Caco-2 (cell line): Measurements from ENCODE around the gene RCN2. TPM values are rescaled to one million over a fixed set of nuclear protein-coding genes. Genes with fewer than 3 reads are reported as not detected.

ENCODE experiments used
- BruUV-seq: library from RNA; stranded (reverse); fragments of 400-500 nt; replicated peaks from 2 replicates; lab custom pipeline; 2021; lab: Mats Ljungman, UMichigan
- CTCF ChIA-PET: fragments of 300-600 bp; sonication (Branson Sonifier 250); formaldehyde crosslinking; loops from one replicate; lab custom pipeline; 2022; ENCODE audit warnings: antibody characterized with exemption; lab: Charles Lee
- POLR2A ChIA-PET: fragments of 300-600 bp; sonication (Branson Sonifier 250); formaldehyde crosslinking; loops from one replicate; lab custom pipeline; 2022; ENCODE audit warnings: antibody characterized with exemption; lab: Charles Lee
- DNase-seq, 2 experiments: peaks; one replicate each; pipeline versions ENCODE4 v3.0.0 to v3.0.0-alpha.2; 2020 to 2022
- H3K27me3 ChIP-seq: replicated peaks from 2 replicates; pipeline ENCODE4 v1.6.0; 2011; ENCODE audit warnings: low read length; ENCODE audit not compliant: control insufficient read depth, insufficient read depth
- H3K36me3 ChIP-seq: 2 replicates; pipeline ENCODE4 v1.5.1; 2011; ENCODE audit warnings: low read length; ENCODE audit not compliant: control insufficient read depth, insufficient read depth
- H3K4me1 ChIP-seq: fragments of 250-450 bp; sonication (Bioruptor Pico); 2 replicates; pipeline ENCODE4 v1.5.1; 2020; ENCODE audit warnings: mild to moderate bottlenecking
- H3K4me3 ChIP-seq: 2 replicates; pipeline ENCODE4 v1.5.1; 2011; ENCODE audit warnings: low read depth, mild to moderate bottlenecking, control low read depth, low read length
- H3K9me3 ChIP-seq: fragments of 250-450 bp; sonication (Bioruptor Pico); 2 replicates; pipeline ENCODE4 v1.5.1; 2020; ENCODE audit warnings: mild to moderate bottlenecking, moderate library complexity
- H3K27ac Mint-ChIP-seq: one replicate; pipeline ENCODE4 v1.8.0; 2022; ENCODE audit warnings: mixed read lengths; ENCODE audit not compliant: unreplicated experiment
- H3K27me3 Mint-ChIP-seq: one replicate; pipeline ENCODE4 v1.8.0; 2022; ENCODE audit warnings: mixed read lengths; ENCODE audit not compliant: insufficient read depth, unreplicated experiment
- H3K36me3 Mint-ChIP-seq: one replicate; pipeline ENCODE4 v1.8.0; 2022; ENCODE audit warnings: mild to moderate bottlenecking, mixed read lengths; ENCODE audit not compliant: insufficient read depth, unreplicated experiment
- H3K4me1 Mint-ChIP-seq: one replicate; pipeline ENCODE4 v1.8.0; 2022; ENCODE audit warnings: low read depth, mixed read lengths; ENCODE audit not compliant: unreplicated experiment
- H3K4me3 Mint-ChIP-seq: one replicate; pipeline ENCODE4 v1.8.0; 2022; ENCODE audit warnings: mild to moderate bottlenecking, moderate library complexity, mixed read lengths; ENCODE audit not compliant: unreplicated experiment
- H3K9me3 Mint-ChIP-seq: one replicate; pipeline ENCODE4 v1.8.0; 2022; ENCODE audit warnings: mixed read lengths; ENCODE audit not compliant: unreplicated experiment
- intact Hi-C: fragments of 100-400 bp; cut with micrococcal nuclease; formaldehyde crosslinking; loops from one replicate; pipeline ENCODE4 v1.10.0; 2022; ENCODE audit not compliant: unreplicated experiment
- total RNA-seq: library from RNA; stranded (reverse); gene quantifications from 2 replicates; pipeline ENCODE4 v1.2.3, GENCODE V29; 2022
- TF ChIP-seq, protein P1 (sequence below), 2 experiments: fragments of 200-600 bp in 1 of 2; IDR thresholded peaks; 1 replicate in 1 of 2; 2 replicates in 1 of 2; pipeline versions ENCODE4 v1.5.1 to v1.8.0; 2011 to 2022; ENCODE audit warnings: antibody characterized with exemption in 1 of 2, control low read depth in 1 of 2, inconsistent platforms in 1 of 2, low read depth in 1 of 2, low read length in 1 of 2, mild to moderate bottlenecking in 1 of 2, moderate library complexity in 1 of 2; ENCODE audit not compliant: insufficient read depth in 1 of 2, severe bottlenecking in 1 of 2, unreplicated experiment in 1 of 2

Gene RCN2
- total RNA-seq, 1 experiment from 2014 or later = 73.7 TPM

DNA sequence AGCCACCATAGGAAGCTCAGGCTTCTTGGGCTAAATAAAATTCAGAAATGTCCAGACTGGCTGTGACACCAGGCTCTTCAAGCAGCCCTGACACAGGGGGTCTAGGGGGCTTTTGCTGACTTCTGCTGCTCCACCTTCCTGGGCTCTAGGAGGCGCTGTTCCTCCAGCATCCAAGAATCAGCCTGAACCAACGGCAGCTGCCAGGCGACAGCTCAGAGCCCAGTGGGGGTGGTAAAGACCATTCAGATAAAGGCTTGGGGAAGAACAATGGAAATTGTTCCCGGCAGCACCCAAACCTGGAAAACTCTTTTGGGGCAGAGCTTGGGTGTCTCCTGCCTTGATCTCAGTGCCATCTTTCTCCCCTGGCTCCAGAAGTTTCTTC is 41.8 kb downstream of the RCN2 start:
- no peaks in the 10 kb centered on the region for H3K9me3 Mint-ChIP-seq
- H3K36me3 ChIP-seq = no peaks in the 10 kb centered on the region
- H3K27ac Mint-ChIP-seq = no peak overlapping the region
- intact Hi-C loops = no loop called here
- TF ChIP-seq, protein P1, sequence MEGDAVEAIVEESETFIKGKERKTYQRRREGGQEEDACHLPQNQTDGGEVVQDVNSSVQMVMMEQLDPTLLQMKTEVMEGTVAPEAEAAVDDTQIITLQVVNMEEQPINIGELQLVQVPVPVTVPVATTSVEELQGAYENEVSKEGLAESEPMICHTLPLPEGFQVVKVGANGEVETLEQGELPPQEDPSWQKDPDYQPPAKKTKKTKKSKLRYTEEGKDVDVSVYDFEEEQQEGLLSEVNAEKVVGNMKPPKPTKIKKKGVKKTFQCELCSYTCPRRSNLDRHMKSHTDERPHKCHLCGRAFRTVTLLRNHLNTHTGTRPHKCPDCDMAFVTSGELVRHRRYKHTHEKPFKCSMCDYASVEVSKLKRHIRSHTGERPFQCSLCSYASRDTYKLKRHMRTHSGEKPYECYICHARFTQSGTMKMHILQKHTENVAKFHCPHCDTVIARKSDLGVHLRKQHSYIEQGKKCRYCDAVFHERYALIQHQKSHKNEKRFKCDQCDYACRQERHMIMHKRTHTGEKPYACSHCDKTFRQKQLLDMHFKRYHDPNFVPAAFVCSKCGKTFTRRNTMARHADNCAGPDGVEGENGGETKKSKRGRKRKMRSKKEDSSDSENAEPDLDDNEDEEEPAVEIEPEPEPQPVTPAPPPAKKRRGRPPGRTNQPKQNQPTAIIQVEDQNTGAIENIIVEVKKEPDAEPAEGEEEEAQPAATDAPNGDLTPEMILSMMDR (IDR thresholded peaks at IDR 0.05; ENCODE audit: insufficient read depth in 1 of 2, low read depth in 1 of 2, low read length in 1 of 2, severe bottlenecking in 1 of 2, unreplicated experiment in 1 of 2) = peak; percentile 28 to 38
- no peak overlapping the region for H3K4me3 ChIP-seq
- H3K4me1 ChIP-seq = no peaks in the 10 kb centered on the region
- no peaks in the 10 kb centered on the region for H3K9me3 ChIP-seq
- ChIA-PET POLR2A (no interaction called here), CTCF (no interaction called here)
- no TSS peak for BruUV-seq
- DNase-seq = peak in 1 of 2 experiments; percentile 11
- H3K27me3 ChIP-seq = no peaks in the 10 kb centered on the region
- peaks cover 11% of the 10 kb centered on the region for H3K27me3 Mint-ChIP-seq
- no peaks in the 10 kb centered on the region for H3K36me3 Mint-ChIP-seq
- H3K4me3 Mint-ChIP-seq = no peak overlapping the region
- H3K4me1 Mint-ChIP-seq = no peaks in the 10 kb centered on the region

DNA sequence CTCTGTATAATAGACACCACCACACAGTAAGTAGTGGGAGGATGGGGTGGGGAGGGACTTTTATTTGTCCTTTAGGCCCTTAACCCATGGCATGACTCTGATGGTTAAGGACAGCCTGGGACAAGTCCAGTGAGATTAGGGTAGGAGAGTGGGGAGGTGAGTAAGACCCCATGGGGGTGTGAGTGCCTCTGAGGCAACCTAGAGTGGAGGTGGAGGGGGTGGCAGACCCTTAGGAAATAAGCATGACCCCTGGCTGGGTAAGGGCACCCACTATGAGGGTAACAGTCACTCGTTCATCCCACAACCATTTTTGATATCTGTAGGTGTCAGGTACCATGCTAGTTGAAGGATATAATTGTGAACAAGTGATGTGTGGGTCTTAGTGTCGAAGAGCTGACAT is 42.4 kb downstream of the RCN2 start:
- H3K36me3 ChIP-seq = no peaks in the 10 kb centered on the region
- ChIA-PET CTCF (no interaction called here), POLR2A (no interaction called here)
- H3K9me3 ChIP-seq = no peaks in the 10 kb centered on the region
- H3K4me1 Mint-ChIP-seq = no peaks in the 10 kb centered on the region
- BruUV-seq = no TSS peak
- intact Hi-C loops = no loop called here
- no peaks in the 10 kb centered on the region for H3K9me3 Mint-ChIP-seq
- H3K27me3 ChIP-seq = no peaks in the 10 kb centered on the region
- H3K4me3 Mint-ChIP-seq = no peak overlapping the region
- peaks cover 11% of the 10 kb centered on the region for H3K27me3 Mint-ChIP-seq
- no peak for DNase-seq
- TF ChIP-seq, protein P1 (IDR thresholded peaks at IDR 0.05; ENCODE audit: insufficient read depth in 1 of 2, low read depth in 1 of 2, low read length in 1 of 2, severe bottlenecking in 1 of 2, unreplicated experiment in 1 of 2) = no peak
- no peaks in the 10 kb centered on the region for H3K4me1 ChIP-seq
- H3K4me3 ChIP-seq = no peak overlapping the region
- H3K27ac Mint-ChIP-seq = no peak overlapping the region
- no peaks in the 10 kb centered on the region for H3K36me3 Mint-ChIP-seq

DNA sequence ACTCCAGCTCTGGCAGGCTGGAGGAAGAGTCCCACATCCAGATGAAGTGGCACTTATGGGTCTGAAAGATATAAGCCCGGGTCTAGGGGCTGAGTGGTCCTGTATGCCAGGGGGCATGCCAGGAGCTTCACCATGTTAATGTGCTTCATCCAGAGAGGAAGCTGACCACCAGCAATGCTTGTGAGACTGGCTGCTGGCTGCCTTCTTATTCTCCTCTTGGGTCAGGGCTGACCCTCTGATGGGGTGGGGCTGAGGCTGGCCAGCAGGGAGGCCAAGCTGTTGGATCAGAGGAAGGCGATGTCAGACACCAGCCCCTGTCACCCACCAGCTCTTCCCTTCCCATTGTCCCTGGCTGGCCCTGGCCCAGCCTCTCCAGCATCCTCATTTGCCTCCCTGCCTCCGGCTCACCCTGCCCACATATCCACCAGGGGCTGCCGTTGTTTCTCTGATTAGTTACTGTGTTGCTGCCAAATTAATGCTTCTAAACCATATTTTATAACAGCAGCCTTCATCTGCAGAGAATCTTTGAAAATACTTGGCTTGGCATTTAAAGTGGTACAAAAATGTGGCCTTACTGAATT is 43.0 kb downstream of the RCN2 start:
- Mint-ChIP-seq H3K4me1 (no peaks in the 10 kb centered on the region), H3K36me3 (no peaks in the 10 kb centered on the region), H3K27me3 (peaks cover 11% of the 10 kb centered on the region), H3K4me3 (no peak overlapping the region), H3K27ac (no peak overlapping the region), H3K9me3 (no peaks in the 10 kb centered on the region)
- no peak for DNase-seq
- Histone ChIP-seq H3K4me3 (no peak overlapping the region), H3K4me1 (no peaks in the 10 kb centered on the region), H3K27me3 (no peaks in the 10 kb centered on the region), H3K9me3 (no peaks in the 10 kb centered on the region), H3K36me3 (no peaks in the 10 kb centered on the region)
- ChIA-PET POLR2A (no interaction called here), CTCF (no interaction called here)
- intact Hi-C loops = no loop called here
- TF ChIP-seq, protein P1 (IDR thresholded peaks at IDR 0.05; ENCODE audit: insufficient read depth in 1 of 2, low read depth in 1 of 2, low read length in 1 of 2, severe bottlenecking in 1 of 2, unreplicated experiment in 1 of 2) = no peak
- no TSS peak for BruUV-seq
